Liver (tissue), 9 donors: ENCODE data around the gene ANXA10. TPM values are rescaled to one million over a fixed set of nuclear protein-coding genes. Genes with fewer than 3 reads are reported as not detected.

Experiments
- DNase-seq: peaks from one replicate; pipeline ENCODE4 v3.0.0-alpha.2; 2017; ENCODE audit warnings: low spot score
- H3K27ac ChIP-seq, 2 donors: one replicate each; pipeline ENCODE4 v1.7.0; 2013; ENCODE audit warnings: inconsistent platforms in 2 of 2, low read length in 2 of 2, control low read depth in 1 of 2, low read depth in 1 of 2, mild to moderate bottlenecking in 1 of 2
- H3K27me3 ChIP-seq, 4 donors: one replicate each; pipeline versions ENCODE4 v1.6.1 to v1.7.0; 2013; ENCODE audit warnings: low read length in 3 of 4, inconsistent platforms in 1 of 4, mild to moderate bottlenecking in 1 of 4, moderate library complexity in 1 of 4; ENCODE audit not compliant: control insufficient read depth in 4 of 4, insufficient read depth in 4 of 4
- H3K36me3 ChIP-seq, 4 donors: one replicate each; pipeline versions ENCODE4 v1.6.1 to v1.7.0; 2013; ENCODE audit warnings: low read length in 3 of 4, mild to moderate bottlenecking in 3 of 4, low read depth in 1 of 4, moderate library complexity in 1 of 4; ENCODE audit not compliant: control insufficient read depth in 4 of 4, insufficient read depth in 3 of 4
- H3K4me1 ChIP-seq, 4 donors: one replicate each; pipeline versions ENCODE4 v1.6.1 to v1.7.0; 2013; ENCODE audit warnings: low read length in 3 of 4, mild to moderate bottlenecking in 3 of 4, moderate library complexity in 1 of 4; ENCODE audit not compliant: control insufficient read depth in 4 of 4, insufficient read depth in 4 of 4
- H3K4me3 ChIP-seq, 3 donors: one replicate each; pipeline versions ENCODE4 v1.6.1 to v1.7.0; 2013; ENCODE audit warnings: low read length in 3 of 3, control low read depth in 1 of 3, low read depth in 1 of 3, mild to moderate bottlenecking in 1 of 3
- H3K9ac ChIP-seq, 2 donors: one replicate each; pipeline ENCODE4 v1.7.0; 2013; ENCODE audit warnings: low read length in 2 of 2, mild to moderate bottlenecking in 2 of 2, moderate library complexity in 2 of 2, control low read depth in 1 of 2, low read depth in 1 of 2
- H3K9me3 ChIP-seq, 4 donors: one replicate each; pipeline versions ENCODE4 v1.6.1 to v1.7.0; 2013; ENCODE audit warnings: low read length in 3 of 4; ENCODE audit not compliant: control insufficient read depth in 4 of 4
- ATF3 ChIP-seq: IDR thresholded peaks from 2 replicates; pipeline ENCODE4 v1.6.1; 2016; ENCODE audit warnings: antibody characterized with exemption
- EGR1 ChIP-seq, 2 donors: IDR thresholded peaks; 2 replicates each; pipeline ENCODE4 v1.6.1; 2016 to 2018; ENCODE audit warnings: antibody characterized with exemption in 2 of 2, low read depth in 2 of 2
- FOXA1 ChIP-seq: IDR thresholded peaks from 2 replicates; pipeline ENCODE4 v1.6.1; 2016; ENCODE audit warnings: antibody characterized with exemption
- FOXA2 ChIP-seq: IDR thresholded peaks from 2 replicates; pipeline ENCODE4 v1.6.1; 2016; ENCODE audit warnings: antibody characterized with exemption
- GABPA ChIP-seq, 2 donors: IDR thresholded peaks in 1 of 2; conservative IDR thresholded peaks in 1 of 2; 2 replicates each; pipeline ENCODE4 v1.6.1; 2016; ENCODE audit warnings: antibody characterized with exemption in 2 of 2, mild to moderate bottlenecking in 1 of 2, moderate library complexity in 1 of 2
- HNF4A ChIP-seq, 2 donors: conservative IDR thresholded peaks; 2 replicates each; pipeline ENCODE4 v1.6.1; 2016; ENCODE audit warnings: antibody characterized with exemption in 2 of 2, mild to moderate bottlenecking in 2 of 2
- HNF4G ChIP-seq: IDR thresholded peaks from 2 replicates; pipeline ENCODE4 v1.6.1; 2016; ENCODE audit warnings: antibody characterized with exemption
- JUND ChIP-seq, 2 donors: IDR thresholded peaks; 2 replicates each; pipeline ENCODE4 v1.6.1; 2016; ENCODE audit warnings: antibody characterized with exemption in 2 of 2
- MAX ChIP-seq: IDR thresholded peaks from 2 replicates; pipeline ENCODE4 v1.6.1; 2016; ENCODE audit warnings: antibody characterized with exemption
- NR2F2 ChIP-seq: IDR thresholded peaks from 2 replicates; pipeline ENCODE4 v1.6.1; 2016; ENCODE audit warnings: antibody characterized with exemption
- RAD21 ChIP-seq, 2 donors: IDR thresholded peaks; 2 replicates each; pipeline ENCODE4 v1.6.1; 2016; ENCODE audit warnings: antibody characterized with exemption in 2 of 2, mild to moderate bottlenecking in 2 of 2
- REST ChIP-seq: IDR thresholded peaks from 2 replicates; pipeline ENCODE4 v1.6.1; 2016; ENCODE audit warnings: antibody characterized with exemption, mild to moderate bottlenecking
- RXRA ChIP-seq, 2 donors: IDR thresholded peaks; 2 replicates each; pipeline ENCODE4 v1.6.1; 2017 to 2018; ENCODE audit warnings: antibody characterized with exemption in 2 of 2, mild to moderate bottlenecking in 1 of 2
- SP1 ChIP-seq: IDR thresholded peaks from 2 replicates; pipeline ENCODE4 v1.6.1; 2018; ENCODE audit warnings: antibody characterized with exemption, mild to moderate bottlenecking
- TAF1 ChIP-seq: conservative IDR thresholded peaks from 2 replicates; pipeline ENCODE4 v1.6.1; 2016; ENCODE audit warnings: antibody characterized with exemption, mild to moderate bottlenecking
- YY1 ChIP-seq: IDR thresholded peaks from 2 replicates; pipeline ENCODE4 v1.6.1; 2016; ENCODE audit warnings: antibody characterized with exemption, mild to moderate bottlenecking
- WGBS: extraction: QIAGEN DNeasy Blood & Tissue Kit; methylation state at CpG from one replicate; pipeline ENCODE4 v1.1.7; 2013; 5-methylcytosine and 5-hydroxymethylcytosine counted together
- polyA plus RNA-seq, 2 donors: library from polyadenylated mRNA; stranded (reverse) in 1 of 2; unstranded in 1 of 2; fragments of 200-250 nt in 1 of 2; fragments of >200 nt in 1 of 2; fragmentation: Nextera tagmentation in 1 of 2; extraction: Ambion mirVana in 1 of 2; gene quantifications; one replicate each; pipeline versions ENCODE4 v1.2.1 to v1.2.3, GENCODE V29; 2013 to 2015
- total RNA-seq, 2 donors: library from RNA; depleted of rRNA; stranded (reverse); fragments of >200 nt; gene quantifications; one replicate each; pipeline ENCODE4 v1.2.3, GENCODE V29; 2014
- TF ChIP-seq, protein P1 (sequence below): fragments of 150-350 bp; IDR thresholded peaks from 2 replicates; pipeline ENCODE4 v1.5.1; 2017; ENCODE audit warnings: improper control_type of control experiment, low read depth, low read length; ENCODE audit not compliant: missing input control
- TF ChIP-seq, protein P2 (sequence below): IDR thresholded peaks from 2 replicates; pipeline ENCODE4 v1.6.1; 2016; ENCODE audit warnings: antibody characterized with exemption
- donor health status: healthy.
- donor health status: healthy.
- donor health status: healthy.
- donor health status: healthy.
- donor health status: healthy.

ANXA10 gene
- total and polyA plus RNA-seq, 4 donors = 6.3 to 45.4 (median 28.3) TPM

DNA sequence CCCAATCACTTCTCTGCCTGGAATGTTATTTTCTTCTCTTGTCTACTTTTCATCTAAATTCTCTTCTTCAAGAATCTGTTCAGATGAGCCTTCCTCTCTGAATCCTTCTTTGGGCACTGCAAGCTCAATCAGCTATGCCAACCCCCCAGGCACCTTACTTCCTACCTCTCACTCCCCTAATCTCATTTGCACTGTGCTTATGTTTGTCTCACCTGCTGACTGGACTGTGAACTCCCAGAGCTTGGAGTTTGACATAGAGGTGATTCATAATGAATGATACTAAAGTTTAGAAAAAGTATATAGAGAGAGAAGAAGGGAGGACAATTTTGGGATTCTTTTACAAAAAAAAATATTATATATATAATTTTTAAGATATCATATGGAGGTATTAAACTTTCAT, 36.3 kb downstream of the ANXA10 start:
- Histone ChIP-seq H3K4me3 (no peak overlapping the region), H3K9me3 (no peaks in the 10 kb centered on the region), H3K4me1 (no peaks in the 10 kb centered on the region), H3K27ac (no peak overlapping the region), H3K9ac (no peak overlapping the region), H3K36me3 (no peaks in the 10 kb centered on the region), H3K27me3 (peaks cover 0 to 2% (median 0%) of the 10 kb centered on the region in 4 donors)
- TF ChIP-seq MAX = no peak
- no peak for TF ChIP-seq JUND (IDR thresholded peaks at IDR 0.05)
- no peak for TF ChIP-seq REST
- TF ChIP-seq ATF3 = no peak
- DNase-seq = no peak

DNA sequence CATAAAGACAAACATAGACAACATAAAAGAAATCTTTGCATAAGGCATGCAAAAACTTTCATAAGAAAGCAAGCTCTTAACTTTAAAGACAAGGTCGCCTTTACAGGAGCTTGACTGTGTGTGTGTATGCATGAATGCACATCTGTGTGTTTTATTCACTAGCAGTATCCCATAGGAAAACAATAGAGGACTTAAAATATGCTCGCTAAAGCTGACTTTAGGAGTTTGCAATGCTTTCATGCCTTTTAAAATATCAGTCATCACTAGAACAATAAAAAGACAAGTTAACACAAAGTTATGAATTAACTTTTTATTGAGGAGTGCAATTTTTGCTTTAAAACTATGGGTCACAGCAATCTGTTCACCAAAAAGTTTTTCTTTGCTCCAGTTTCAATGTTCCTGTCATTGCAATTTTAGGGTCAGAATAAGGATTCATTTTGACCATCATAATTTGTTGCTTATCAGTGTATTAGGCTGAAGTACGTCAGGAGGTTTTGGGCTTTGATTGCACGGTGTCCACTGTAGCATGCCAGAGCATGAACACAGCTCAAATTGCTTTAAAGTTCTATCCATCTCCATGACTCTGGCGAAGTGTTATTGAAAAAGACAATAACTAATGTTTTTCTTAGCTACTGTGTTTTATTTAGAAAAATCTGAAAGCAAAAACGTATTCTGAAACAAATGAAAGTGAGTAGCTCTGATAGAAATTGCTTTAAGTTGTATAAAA, 36.9 kb downstream of the ANXA10 start:
- H3K36me3 ChIP-seq = no peaks in the 10 kb centered on the region
- H3K4me1 ChIP-seq = no peaks in the 10 kb centered on the region
- no peak for TF ChIP-seq SP1
- no peak for TF ChIP-seq REST
- TF ChIP-seq YY1 = no peak
- no peak for TF ChIP-seq RAD21 (IDR thresholded peaks at IDR 0.05)
- TF ChIP-seq EGR1 (IDR thresholded peaks at IDR 0.05; ENCODE audit: low read depth in 2 of 2) = no peak
- no peak for TF ChIP-seq NR2F2
- no peak for TF ChIP-seq MAX
- TF ChIP-seq JUND (IDR thresholded peaks at IDR 0.05) = no peak
- no peak for TF ChIP-seq HNF4G
- TF ChIP-seq FOXA1 = no peak
- TF ChIP-seq, protein P1, sequence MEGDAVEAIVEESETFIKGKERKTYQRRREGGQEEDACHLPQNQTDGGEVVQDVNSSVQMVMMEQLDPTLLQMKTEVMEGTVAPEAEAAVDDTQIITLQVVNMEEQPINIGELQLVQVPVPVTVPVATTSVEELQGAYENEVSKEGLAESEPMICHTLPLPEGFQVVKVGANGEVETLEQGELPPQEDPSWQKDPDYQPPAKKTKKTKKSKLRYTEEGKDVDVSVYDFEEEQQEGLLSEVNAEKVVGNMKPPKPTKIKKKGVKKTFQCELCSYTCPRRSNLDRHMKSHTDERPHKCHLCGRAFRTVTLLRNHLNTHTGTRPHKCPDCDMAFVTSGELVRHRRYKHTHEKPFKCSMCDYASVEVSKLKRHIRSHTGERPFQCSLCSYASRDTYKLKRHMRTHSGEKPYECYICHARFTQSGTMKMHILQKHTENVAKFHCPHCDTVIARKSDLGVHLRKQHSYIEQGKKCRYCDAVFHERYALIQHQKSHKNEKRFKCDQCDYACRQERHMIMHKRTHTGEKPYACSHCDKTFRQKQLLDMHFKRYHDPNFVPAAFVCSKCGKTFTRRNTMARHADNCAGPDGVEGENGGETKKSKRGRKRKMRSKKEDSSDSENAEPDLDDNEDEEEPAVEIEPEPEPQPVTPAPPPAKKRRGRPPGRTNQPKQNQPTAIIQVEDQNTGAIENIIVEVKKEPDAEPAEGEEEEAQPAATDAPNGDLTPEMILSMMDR = no peak
- TF ChIP-seq HNF4A (conservative IDR thresholded peaks at IDR 0.05) = no peak
- TF ChIP-seq ATF3 = no peak
- no peak for TF ChIP-seq FOXA2
- no peak for TF ChIP-seq TAF1
- no peak for TF ChIP-seq GABPA (IDR thresholded peaks at IDR 0.05 in 1 of 2, conservative IDR thresholded peaks at IDR 0.05 in 1 of 2)
- TF ChIP-seq, protein P2, sequence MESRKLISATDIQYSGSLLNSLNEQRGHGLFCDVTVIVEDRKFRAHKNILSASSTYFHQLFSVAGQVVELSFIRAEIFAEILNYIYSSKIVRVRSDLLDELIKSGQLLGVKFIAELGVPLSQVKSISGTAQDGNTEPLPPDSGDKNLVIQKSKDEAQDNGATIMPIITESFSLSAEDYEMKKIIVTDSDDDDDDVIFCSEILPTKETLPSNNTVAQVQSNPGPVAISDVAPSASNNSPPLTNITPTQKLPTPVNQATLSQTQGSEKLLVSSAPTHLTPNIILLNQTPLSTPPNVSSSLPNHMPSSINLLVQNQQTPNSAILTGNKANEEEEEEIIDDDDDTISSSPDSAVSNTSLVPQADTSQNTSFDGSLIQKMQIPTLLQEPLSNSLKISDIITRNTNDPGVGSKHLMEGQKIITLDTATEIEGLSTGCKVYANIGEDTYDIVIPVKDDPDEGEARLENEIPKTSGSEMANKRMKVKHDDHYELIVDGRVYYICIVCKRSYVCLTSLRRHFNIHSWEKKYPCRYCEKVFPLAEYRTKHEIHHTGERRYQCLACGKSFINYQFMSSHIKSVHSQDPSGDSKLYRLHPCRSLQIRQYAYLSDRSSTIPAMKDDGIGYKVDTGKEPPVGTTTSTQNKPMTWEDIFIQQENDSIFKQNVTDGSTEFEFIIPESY = no peak
- no peak for TF ChIP-seq RXRA (IDR thresholded peaks at IDR 0.05)
- WGBS = 50% methylated on average over 6 of the region's 6 CpGs
- H3K4me3 ChIP-seq = no peak overlapping the region
- no peak overlapping the region for H3K27ac ChIP-seq
- no peaks in the 10 kb centered on the region for H3K9me3 ChIP-seq
- DNase-seq = no peak
- peaks cover 0 to 2% (median 0%) of the 10 kb centered on the region in 4 donors for H3K27me3 ChIP-seq
- H3K9ac ChIP-seq = no peak overlapping the region
